Body of pancreas (tissue), 4 donors: Measurements from ENCODE around the gene MAP4K3.

ENCODE experiments used
- POLR2A ChIP-seq, 3 donors: fragments of 450-650 bp; IDR thresholded peaks; one replicate each; pipeline ENCODE4 v1.6.1; 2016; ENCODE audit warnings: antibody characterized with exemption in 3 of 3, mild to moderate bottlenecking in 2 of 3
- TF ChIP-seq, protein P1 (sequence below), 7 experiments: fragments of 450-650 bp in 4 of 7; fragments of 200-600 bp in 3 of 7; sonication (generic) in 3 of 7; IDR thresholded peaks; one replicate each; pipeline ENCODE4 v1.5.1; 2016 to 2019; ENCODE audit warnings: antibody characterized with exemption in 7 of 7

- TF ChIP-seq, protein P1, sequence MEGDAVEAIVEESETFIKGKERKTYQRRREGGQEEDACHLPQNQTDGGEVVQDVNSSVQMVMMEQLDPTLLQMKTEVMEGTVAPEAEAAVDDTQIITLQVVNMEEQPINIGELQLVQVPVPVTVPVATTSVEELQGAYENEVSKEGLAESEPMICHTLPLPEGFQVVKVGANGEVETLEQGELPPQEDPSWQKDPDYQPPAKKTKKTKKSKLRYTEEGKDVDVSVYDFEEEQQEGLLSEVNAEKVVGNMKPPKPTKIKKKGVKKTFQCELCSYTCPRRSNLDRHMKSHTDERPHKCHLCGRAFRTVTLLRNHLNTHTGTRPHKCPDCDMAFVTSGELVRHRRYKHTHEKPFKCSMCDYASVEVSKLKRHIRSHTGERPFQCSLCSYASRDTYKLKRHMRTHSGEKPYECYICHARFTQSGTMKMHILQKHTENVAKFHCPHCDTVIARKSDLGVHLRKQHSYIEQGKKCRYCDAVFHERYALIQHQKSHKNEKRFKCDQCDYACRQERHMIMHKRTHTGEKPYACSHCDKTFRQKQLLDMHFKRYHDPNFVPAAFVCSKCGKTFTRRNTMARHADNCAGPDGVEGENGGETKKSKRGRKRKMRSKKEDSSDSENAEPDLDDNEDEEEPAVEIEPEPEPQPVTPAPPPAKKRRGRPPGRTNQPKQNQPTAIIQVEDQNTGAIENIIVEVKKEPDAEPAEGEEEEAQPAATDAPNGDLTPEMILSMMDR (IDR thresholded peaks at IDR 0.05) = no peak
- no peak for TF ChIP-seq POLR2A (IDR thresholded peaks at IDR 0.05)
These were observed 211.5 kb downstream of the MAP4K3 start for GRCh38 chr2:39225567-39225966.
